Mucosa of descending colon (tissue), 3 donors: ENCODE data around the gene GGNBP2. TPM values are rescaled to one million over a fixed set of nuclear protein-coding genes. Genes with fewer than 3 reads are reported as not detected.

Experiments used
- ATAC-seq: fragments of 200-7000 bp; cut with Tn5 transposase; one replicate; pipeline ENCODE4 v1.9.1; 2020; ENCODE audit warnings: mild to moderate bottlenecking, moderate library complexity
- DNase-seq, 3 donors: peaks; one replicate each; pipeline ENCODE4 v3.0.0-alpha.2; 2020
- H3K36me3 ChIP-seq: fragments of 200-600 bp; one replicate; pipeline ENCODE4 v1.8.0; 2021; ENCODE audit warnings: low read depth, mild to moderate bottlenecking
- H3K4me1 ChIP-seq: fragments of 200-600 bp; one replicate; pipeline ENCODE4 v1.8.0; 2021; ENCODE audit warnings: low read depth, mild to moderate bottlenecking
- H3K4me3 ChIP-seq: fragments of 200-600 bp; one replicate; pipeline ENCODE4 v1.8.0; 2021; ENCODE audit warnings: mild to moderate bottlenecking
- H3K9me3 ChIP-seq: fragments of 200-600 bp; one replicate; pipeline ENCODE4 v1.8.0; 2021; ENCODE audit warnings: mild to moderate bottlenecking
- CTCF ChIP-seq: fragments of 200-600 bp; IDR thresholded peaks from one replicate; pipeline ENCODE4 v1.8.0; 2022; ENCODE audit warnings: antibody characterized with exemption, mild to moderate bottlenecking
- intact Hi-C, 2 donors: fragments of 100-400 bp; cut with DNase I in 1 of 2; cut with micrococcal nuclease in 1 of 2; formaldehyde crosslinking; loops; one replicate each; pipeline versions ENCODE4 v1.11.0 to v1.11.1; 2022; cut with DNase I, micrococcal nuclease
- total RNA-seq, 3 donors: library from RNA; stranded (reverse); fragmentation: NEBNext Ultra II Directional in 2 of 3; extraction: Animal tissue kit (Norgen Biotek cat#: 25700) in 2 of 3; gene quantifications; one replicate each; pipeline versions ENCODE4 v1.2.1 to v1.2.4, GENCODE V29; 2021 to 2023
- donor health status: DM: no; HTN: no; CAD: no; lungs with moderate emphysema.
- donor health status: DM: no; HTN: no; CAD: no.
- donor health status: DM: no; HTN: yes; CAD: no.

Gene GGNBP2
- total RNA-seq, 3 donors from 2014 or later, result 80.4 to 93.4 (median 90.7) TPM

GRCh38 chr17:36523113-36523512, 21.6 kb upstream of the GGNBP2 start:
- no peaks in the 10 kb centered on the region for H3K36me3 ChIP-seq
- intact Hi-C loops, result no loop called here
- ATAC-seq (no peak), DNase-seq (no peak)
- TF ChIP-seq CTCF, result no peak
- H3K4me1 ChIP-seq, result no peaks in the 10 kb centered on the region
- H3K4me3 ChIP-seq, result no peak overlapping the region
- H3K9me3 ChIP-seq, result no peaks in the 10 kb centered on the region

GRCh38 chr17:36524428-36524876, 20.3 kb upstream of the GGNBP2 start:
- no peak for DNase-seq
- Histone ChIP-seq H3K4me3 (no peak overlapping the region), H3K9me3 (no peaks in the 10 kb centered on the region), H3K4me1 (no peaks in the 10 kb centered on the region), H3K36me3 (no peaks in the 10 kb centered on the region)
- intact Hi-C loops, result no loop called here
- no peak for TF ChIP-seq CTCF
- peak; percentile 73 for ATAC-seq

- intact Hi-C loops, result no loop called here
- no peaks in the 10 kb centered on the region for H3K4me1 ChIP-seq
- no peak for TF ChIP-seq CTCF
- H3K36me3 ChIP-seq, result no peaks in the 10 kb centered on the region
- H3K9me3 ChIP-seq, result no peaks in the 10 kb centered on the region
- DNase-seq, result no peak
- no peak overlapping the region for H3K4me3 ChIP-seq
- no peak for ATAC-seq
Observed at GRCh38 chr17:36525113-36525512, 19.6 kb upstream of the GGNBP2 start.

GRCh38 chr17:36525888-36526287, 18.8 kb upstream of the GGNBP2 start:
- H3K36me3 ChIP-seq, result no peaks in the 10 kb centered on the region
- no peak overlapping the region for H3K4me3 ChIP-seq
- ATAC-seq, result no peak
- no peaks in the 10 kb centered on the region for H3K4me1 ChIP-seq
- H3K9me3 ChIP-seq, result no peaks in the 10 kb centered on the region
- no peak for DNase-seq
- intact Hi-C loops, result no loop called here
- no peak for TF ChIP-seq CTCF

GRCh38 chr17:36527621-36528250, 17.0 kb upstream of the GGNBP2 start:
- H3K4me3 ChIP-seq, result no peak overlapping the region
- intact Hi-C loops, result no loop called here
- no peaks in the 10 kb centered on the region for H3K4me1 ChIP-seq
- no peaks in the 10 kb centered on the region for H3K36me3 ChIP-seq
- no peak for TF ChIP-seq CTCF
- ATAC-seq (no peak), DNase-seq (no peak)
- H3K9me3 ChIP-seq, result no peaks in the 10 kb centered on the region

- Histone ChIP-seq H3K36me3 (no peaks in the 10 kb centered on the region), H3K4me3 (no peak overlapping the region), H3K9me3 (no peaks in the 10 kb centered on the region), H3K4me1 (no peaks in the 10 kb centered on the region)
- TF ChIP-seq CTCF, result no peak
- DNase-seq (no peak), ATAC-seq (no peak)
- intact Hi-C loops, result no loop called here
Observed at GRCh38 chr17:36529121-36529520, 15.6 kb upstream of the GGNBP2 start.
